ENCODE data around the gene NOS1.

NOS1 gene

DNA sequence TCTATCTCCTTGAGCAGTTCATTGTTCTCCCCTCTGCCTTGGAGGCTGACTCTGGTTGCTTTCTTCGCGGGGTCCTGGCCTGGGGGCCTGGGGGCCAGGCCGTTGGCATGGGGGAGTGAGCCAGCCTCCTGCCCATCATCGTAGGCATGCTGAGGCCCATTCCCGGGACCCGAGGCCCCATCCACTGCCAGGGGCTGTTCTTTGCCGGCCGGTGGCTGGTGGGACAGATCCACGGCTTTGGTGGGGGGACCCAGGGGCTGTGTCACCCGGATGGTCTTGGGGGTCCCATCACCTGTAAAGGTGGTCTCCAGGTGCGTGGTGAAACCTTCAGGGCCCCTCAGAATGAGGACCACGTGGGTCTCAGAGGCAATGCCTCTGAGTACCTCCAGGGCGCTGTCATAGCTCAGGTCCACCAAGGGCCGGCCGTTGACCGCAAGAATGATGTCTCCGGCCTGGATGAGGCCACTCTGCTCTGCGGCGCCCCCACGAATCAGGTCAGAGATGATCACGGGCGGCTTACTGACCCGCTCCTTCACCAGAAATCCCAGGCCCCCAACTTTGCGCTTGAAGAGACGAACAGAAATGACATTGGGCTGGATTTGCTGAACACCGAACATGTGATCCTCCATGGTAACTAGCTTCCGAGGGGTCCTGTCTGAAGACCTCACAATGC, 30.8 kb downstream of the NOS1 start:
- DNase-seq (ENCODE audit: low spot score) = no peak
- TF ChIP-seq CTCF (IDR thresholded peaks at IDR 0.05; ENCODE audit: extremely low read depth, missing control alignments) = no peak

GRCh38 chr12:117329756-117330155, 31.7 kb downstream of the NOS1 start:
- TF ChIP-seq CTCF (IDR thresholded peaks at IDR 0.05; ENCODE audit: extremely low read depth, missing control alignments) = no peak
- no peak for DNase-seq (ENCODE audit: low spot score)

DNA sequence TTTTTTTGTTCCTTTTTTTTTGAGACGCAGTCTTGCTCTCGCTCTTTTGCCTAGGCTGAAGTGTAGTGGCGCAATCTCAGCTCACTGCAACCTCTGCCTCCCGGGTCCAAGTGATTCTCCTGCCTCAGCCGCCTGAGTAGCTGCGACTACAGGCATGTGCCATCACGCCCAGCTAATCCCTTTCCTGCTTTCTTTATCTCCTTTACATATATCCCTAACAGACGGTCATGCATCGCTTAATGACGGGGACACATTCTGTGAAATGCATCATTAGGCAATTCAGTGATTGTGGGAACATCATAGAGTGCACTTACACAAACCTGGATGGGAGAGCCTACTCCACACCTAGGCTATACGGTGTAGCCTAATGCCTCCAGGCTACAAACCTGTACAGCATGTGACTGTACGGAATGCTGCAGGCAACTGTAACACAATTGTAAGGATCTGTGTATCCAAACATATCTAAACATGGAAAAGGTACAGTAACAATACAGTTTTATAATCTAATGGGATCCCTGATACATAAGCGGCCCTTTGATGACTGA, 32.8 kb downstream of the NOS1 start:
- DNase-seq (ENCODE audit: low spot score) = no peak
- TF ChIP-seq CTCF (IDR thresholded peaks at IDR 0.05; ENCODE audit: extremely low read depth, missing control alignments) = no peak

- no peak for DNase-seq (ENCODE audit: low spot score)
- no peak for TF ChIP-seq CTCF (IDR thresholded peaks at IDR 0.05; ENCODE audit: extremely low read depth, missing control alignments)
These were observed 39.0 kb downstream of the NOS1 start for GRCh38 chr12:117322428-117322827.

GRCh38 chr12:117321572-117321971, 39.9 kb downstream of the NOS1 start:
- DNase-seq (ENCODE audit: low spot score) = no peak
- no peak for TF ChIP-seq CTCF (IDR thresholded peaks at IDR 0.05; ENCODE audit: extremely low read depth, missing control alignments)

DNA sequence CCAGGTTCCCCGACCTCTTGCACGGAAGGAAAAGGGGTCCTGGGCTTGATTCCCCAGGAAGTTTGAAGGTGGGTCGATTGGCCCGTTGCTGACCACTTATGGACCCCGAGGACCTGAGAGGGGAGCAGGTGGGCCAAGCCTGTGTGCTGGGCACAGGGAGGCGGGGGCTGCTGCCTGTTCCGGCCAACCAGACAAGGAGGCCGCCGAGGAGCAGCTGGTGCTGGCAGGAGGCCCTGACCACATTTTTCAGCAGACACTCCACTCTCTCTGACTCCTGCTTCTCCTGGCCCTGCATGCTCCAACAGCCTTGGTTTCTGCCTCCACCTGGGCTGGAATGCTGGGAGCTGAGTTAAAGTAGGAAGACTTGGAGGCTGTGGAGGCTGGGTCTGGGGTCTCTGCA, 42.8 kb downstream of the NOS1 start:
- no peak for DNase-seq (ENCODE audit: low spot score)
- TF ChIP-seq CTCF (IDR thresholded peaks at IDR 0.05; ENCODE audit: extremely low read depth, missing control alignments) = no peak

DNA sequence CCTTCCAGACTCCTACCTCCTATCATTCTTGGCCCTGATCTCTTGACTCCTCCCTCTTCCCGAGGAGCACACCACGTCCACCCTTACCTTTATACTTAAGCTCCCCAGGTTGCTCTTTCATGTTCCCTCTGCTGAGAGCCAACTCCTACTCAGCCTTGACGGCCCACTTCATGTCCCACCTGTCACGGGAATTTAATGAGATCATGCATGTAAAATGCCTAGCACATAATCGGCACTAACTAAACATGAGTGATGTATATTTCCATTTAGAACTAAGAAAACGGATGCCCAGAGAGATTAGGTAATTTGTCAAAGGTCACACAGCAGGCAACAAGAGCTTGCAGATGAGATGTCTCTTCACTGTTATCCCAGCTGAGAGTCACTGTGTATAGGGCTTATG, 45.1 kb downstream of the NOS1 start:
- TF ChIP-seq CTCF (IDR thresholded peaks at IDR 0.05; ENCODE audit: extremely low read depth, missing control alignments) = no peak

More for the DNA sequence above, 45.1 kb downstream of the NOS1 start:
- no peak for DNase-seq (ENCODE audit: low spot score)

All from GM20000 (cell line).